Esophagus squamous epithelium (tissue), 4 donors: ENCODE data around the gene FOXP1.

Source experiments
- CTCF ChIP-seq, 6 experiments: fragments of 450-650 bp in 4 of 6; fragments of 200-600 bp in 2 of 6; sonication (generic) in 2 of 6; IDR thresholded peaks; one replicate each; pipeline ENCODE4 v1.5.1; 2016 to 2019; ENCODE audit warnings: antibody characterized with exemption in 6 of 6, mild to moderate bottlenecking in 4 of 6, moderate library complexity in 4 of 6
- POLR2A ChIP-seq, 4 donors: fragments of 450-650 bp; IDR thresholded peaks; one replicate each; pipeline ENCODE4 v1.6.1; 2017; ENCODE audit warnings: antibody characterized with exemption in 4 of 4, mild to moderate bottlenecking in 4 of 4, moderate library complexity in 3 of 4

GRCh38 chr3:71512544-71512943, 71.0 kb downstream of the FOXP1 start:
- TF ChIP-seq POLR2A (IDR thresholded peaks at IDR 0.05) (no peak), CTCF (IDR thresholded peaks at IDR 0.05) (no peak)
